MM.1S (cell line): ENCODE results near the gene FIBCD1.
A peak's percentile ranks its signal among the peaks of the same experiment; 100 is the strongest.

Source experiments
- DNase-seq: peaks from one replicate; pipeline ENCODE4 v3.0.0-alpha.2; 2015
- H2AFZ ChIP-seq: fragments of 300-600 bp; sonication (generic); 2 replicates; pipeline ENCODE4 v1.6.0; 2016; ENCODE audit warnings: antibody characterized with exemption, low read length
- H3F3A ChIP-seq: fragments of 300-600 bp; sonication (generic); 2 replicates; pipeline ENCODE4 v1.6.1; 2016; ENCODE audit warnings: mild to moderate bottlenecking, antibody characterized with exemption, low read length, moderate library complexity, mixed read lengths; ENCODE audit not compliant: insufficient read depth
- H3K27ac ChIP-seq: fragments of 300-600 bp; sonication (generic); 2 replicates; pipeline ENCODE4 v1.5.1; 2016; ENCODE audit warnings: mild to moderate bottlenecking, low read length
- H3K27me3 ChIP-seq: fragments of 300-600 bp; sonication (generic); replicated peaks from 2 replicates; pipeline ENCODE4 v1.6.0; 2016; ENCODE audit warnings: low read length; ENCODE audit not compliant: insufficient read depth
- H3K36me3 ChIP-seq: fragments of 300-600 bp; sonication (generic); replicated peaks from 2 replicates; pipeline ENCODE4 v1.6.1; 2016; ENCODE audit warnings: mild to moderate bottlenecking, low read length, mixed read lengths; ENCODE audit not compliant: insufficient read depth
- H3K4me1 ChIP-seq: fragments of 300-600 bp; sonication (generic); 2 replicates; pipeline ENCODE4 v1.6.1; 2016; ENCODE audit warnings: low read length, mixed read lengths
- H3K4me2 ChIP-seq: fragments of 300-600 bp; sonication (generic); 2 replicates; pipeline ENCODE4 v1.6.0; 2016; ENCODE audit warnings: low read depth, low read length
- H3K4me3 ChIP-seq: fragments of 300-600 bp; sonication (generic); 2 replicates; pipeline ENCODE4 v1.5.1; 2016; ENCODE audit warnings: low read length, mixed read lengths
- H3K79me2 ChIP-seq: fragments of 300-600 bp; sonication (generic); 2 replicates; pipeline ENCODE4 v1.6.1; 2016; ENCODE audit warnings: mixed run types, low read length, mixed read lengths
- H3K9ac ChIP-seq: fragments of 300-600 bp; sonication (generic); 2 replicates; pipeline ENCODE4 v1.6.1; 2016; ENCODE audit warnings: low read length, mixed read lengths
- H3K9me2 ChIP-seq: fragments of 300-600 bp; sonication (generic); replicated peaks from 2 replicates; pipeline ENCODE4 v1.6.1; 2016; ENCODE audit warnings: mild to moderate bottlenecking, low read length, mixed read lengths; ENCODE audit not compliant: insufficient read depth
- H3K9me3 ChIP-seq: fragments of 300-600 bp; sonication (generic); replicated peaks from 2 replicates; pipeline ENCODE4 v1.6.1; 2016; ENCODE audit warnings: mild to moderate bottlenecking, low read length, mixed read lengths; ENCODE audit not compliant: insufficient read depth
- H4K20me1 ChIP-seq: fragments of 300-600 bp; sonication (generic); 2 replicates; pipeline ENCODE4 v1.6.1; 2016; ENCODE audit warnings: mild to moderate bottlenecking, low read length, moderate library complexity, mixed read lengths; ENCODE audit not compliant: insufficient read depth
- EZH2 ChIP-seq: fragments of 300-600 bp; sonication (generic); optimal IDR thresholded peaks from 2 replicates; pipeline ENCODE3; 2017; ENCODE audit warnings: low read depth, mild to moderate bottlenecking, antibody characterized with exemption, low read length, mixed read lengths
- EZH2phosphoT487 ChIP-seq: fragments of 300-600 bp; sonication (generic); IDR thresholded peaks from 2 replicates; pipeline ENCODE4 v1.6.1; 2018; ENCODE audit warnings: antibody characterized with exemption, low read length
- TF ChIP-seq, protein P1 (sequence below): fragments of 300-600 bp; sonication (generic); IDR thresholded peaks from 2 replicates; pipeline ENCODE4 v1.5.1; 2016; ENCODE audit warnings: antibody characterized with exemption, low read length, mixed read lengths

The FIBCD1 gene

DNA sequence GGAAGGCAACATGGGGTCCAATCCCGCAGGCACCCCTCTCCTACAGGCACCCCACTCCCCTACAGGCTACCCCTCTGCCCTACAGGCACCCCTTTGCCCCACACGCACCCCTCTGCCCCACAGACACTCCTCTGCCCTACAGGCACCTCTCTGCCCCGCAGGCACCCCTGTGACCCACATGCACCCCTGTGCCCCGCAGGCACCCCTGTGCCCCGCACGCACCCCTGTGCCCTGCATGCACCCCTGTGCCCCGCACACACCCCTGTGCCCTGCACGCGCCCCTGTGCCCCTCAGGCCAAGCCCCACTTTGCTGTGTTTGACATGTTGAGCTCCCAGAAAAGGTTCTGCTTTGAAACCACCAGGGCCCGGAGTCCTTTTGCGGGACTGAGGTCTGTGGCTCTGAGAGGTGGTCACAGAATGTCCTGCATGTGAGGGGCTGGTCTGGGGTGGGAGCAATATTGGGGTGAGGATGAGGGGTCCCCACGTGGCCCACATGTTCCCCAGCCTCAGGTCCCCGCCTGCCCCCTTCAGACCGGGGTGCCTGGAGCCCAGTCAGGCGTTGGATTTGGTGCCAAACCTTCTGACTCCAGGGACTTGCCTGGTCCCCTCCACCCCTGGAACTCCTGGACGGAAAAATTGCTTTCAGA lies 41.8 kb downstream of the FIBCD1 start:
- no peaks in the 10 kb centered on the region for H3K36me3 ChIP-seq
- peaks cover 61% of the 10 kb centered on the region for H3K27me3 ChIP-seq
- no peak overlapping the region for H2AFZ ChIP-seq
- H3K4me1 ChIP-seq = no peaks in the 10 kb centered on the region
- no peaks in the 10 kb centered on the region for H3F3A ChIP-seq
- no peaks in the 10 kb centered on the region; the same call in 1 of the 2 replicates for H4K20me1 ChIP-seq
- no peaks in the 10 kb centered on the region for H3K79me2 ChIP-seq
- TF ChIP-seq, protein P1, sequence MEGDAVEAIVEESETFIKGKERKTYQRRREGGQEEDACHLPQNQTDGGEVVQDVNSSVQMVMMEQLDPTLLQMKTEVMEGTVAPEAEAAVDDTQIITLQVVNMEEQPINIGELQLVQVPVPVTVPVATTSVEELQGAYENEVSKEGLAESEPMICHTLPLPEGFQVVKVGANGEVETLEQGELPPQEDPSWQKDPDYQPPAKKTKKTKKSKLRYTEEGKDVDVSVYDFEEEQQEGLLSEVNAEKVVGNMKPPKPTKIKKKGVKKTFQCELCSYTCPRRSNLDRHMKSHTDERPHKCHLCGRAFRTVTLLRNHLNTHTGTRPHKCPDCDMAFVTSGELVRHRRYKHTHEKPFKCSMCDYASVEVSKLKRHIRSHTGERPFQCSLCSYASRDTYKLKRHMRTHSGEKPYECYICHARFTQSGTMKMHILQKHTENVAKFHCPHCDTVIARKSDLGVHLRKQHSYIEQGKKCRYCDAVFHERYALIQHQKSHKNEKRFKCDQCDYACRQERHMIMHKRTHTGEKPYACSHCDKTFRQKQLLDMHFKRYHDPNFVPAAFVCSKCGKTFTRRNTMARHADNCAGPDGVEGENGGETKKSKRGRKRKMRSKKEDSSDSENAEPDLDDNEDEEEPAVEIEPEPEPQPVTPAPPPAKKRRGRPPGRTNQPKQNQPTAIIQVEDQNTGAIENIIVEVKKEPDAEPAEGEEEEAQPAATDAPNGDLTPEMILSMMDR = no peak
- TF ChIP-seq EZH2 (no peak), EZH2phosphoT487 (no peak)
- no peak overlapping the region for H3K4me2 ChIP-seq
- no peak for DNase-seq
- no peak overlapping the region for H3K4me3 ChIP-seq
- no peaks in the 10 kb centered on the region for H3K9me3 ChIP-seq
- no peak overlapping the region for H3K9ac ChIP-seq
- H3K27ac ChIP-seq = no peak overlapping the region
- no peaks in the 10 kb centered on the region for H3K9me2 ChIP-seq

DNA sequence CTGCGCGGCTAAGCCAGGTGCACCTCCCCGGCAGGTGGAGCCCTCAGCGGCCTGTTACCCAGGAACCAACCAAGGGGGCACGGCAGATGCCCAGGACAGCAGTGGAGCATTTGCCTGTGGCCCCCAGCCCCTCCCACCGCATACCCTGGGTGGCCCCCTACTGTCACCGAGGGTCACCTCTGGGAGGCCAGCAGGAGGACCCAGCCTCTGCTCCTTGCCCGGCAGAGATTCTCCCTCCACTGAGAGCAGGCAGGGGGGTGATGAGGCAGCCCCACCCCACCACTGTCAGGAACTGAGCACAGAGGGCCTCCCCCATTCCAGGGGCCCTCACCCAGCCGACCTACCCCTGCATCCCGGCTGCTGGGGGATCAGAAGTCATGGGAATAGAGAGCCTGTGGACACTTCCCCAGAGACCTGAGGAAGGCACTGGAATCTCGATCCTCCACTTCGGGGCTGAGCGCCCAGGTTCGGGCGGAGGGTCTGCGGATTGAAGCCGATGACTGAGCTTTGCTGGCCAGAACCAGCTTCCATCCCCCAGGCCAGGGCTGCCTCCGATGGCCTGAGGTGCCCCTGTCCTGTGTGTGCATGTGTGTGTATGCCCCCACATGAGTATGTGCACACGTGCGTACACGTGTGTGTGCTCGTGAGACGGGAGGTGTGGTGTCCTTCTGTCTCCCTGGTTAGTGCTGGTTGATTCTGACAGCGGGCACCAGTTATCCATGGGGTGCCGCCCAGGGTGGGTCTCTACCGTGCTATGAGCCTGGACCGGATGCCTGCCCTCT lies 42.6 kb downstream of the FIBCD1 start, which contains the start of gene QRFP:
TSS of gene QRFP (minus strand) at position 580 of the 782 bp plus-strand sequence. CDS start 2,974 bp downstream, outside the sequence.
- Histone ChIP-seq H3K9ac (no peak within 1 kb of the TSS), H3K36me3 (no peaks in the 10 kb centered on the region), H3K4me3 (no peak within 1 kb of the TSS), H3K27ac (no peak within 1 kb of the TSS), H3K4me1 (no peaks in the 10 kb centered on the region), H3K79me2 (no peaks in the 10 kb centered on the region), H3K4me2 (no peak within 1 kb of the TSS), H3K27me3 (peaks cover 53% of the 10 kb centered on the region), H3K9me2 (no peaks in the 10 kb centered on the region), H4K20me1 (no peaks in the 10 kb centered on the region; the same call in 1 of the 2 replicates), H2AFZ (no peak within 1 kb of the TSS), H3F3A (no peaks in the 10 kb centered on the region), H3K9me3 (no peaks in the 10 kb centered on the region)
- TF ChIP-seq EZH2 = no peak
- TF ChIP-seq, protein P1 = 0 out of 2 replicates have a peak, but pooled peaks have one; percentile 9
- no peak for TF ChIP-seq EZH2phosphoT487
- no peak for DNase-seq

DNA sequence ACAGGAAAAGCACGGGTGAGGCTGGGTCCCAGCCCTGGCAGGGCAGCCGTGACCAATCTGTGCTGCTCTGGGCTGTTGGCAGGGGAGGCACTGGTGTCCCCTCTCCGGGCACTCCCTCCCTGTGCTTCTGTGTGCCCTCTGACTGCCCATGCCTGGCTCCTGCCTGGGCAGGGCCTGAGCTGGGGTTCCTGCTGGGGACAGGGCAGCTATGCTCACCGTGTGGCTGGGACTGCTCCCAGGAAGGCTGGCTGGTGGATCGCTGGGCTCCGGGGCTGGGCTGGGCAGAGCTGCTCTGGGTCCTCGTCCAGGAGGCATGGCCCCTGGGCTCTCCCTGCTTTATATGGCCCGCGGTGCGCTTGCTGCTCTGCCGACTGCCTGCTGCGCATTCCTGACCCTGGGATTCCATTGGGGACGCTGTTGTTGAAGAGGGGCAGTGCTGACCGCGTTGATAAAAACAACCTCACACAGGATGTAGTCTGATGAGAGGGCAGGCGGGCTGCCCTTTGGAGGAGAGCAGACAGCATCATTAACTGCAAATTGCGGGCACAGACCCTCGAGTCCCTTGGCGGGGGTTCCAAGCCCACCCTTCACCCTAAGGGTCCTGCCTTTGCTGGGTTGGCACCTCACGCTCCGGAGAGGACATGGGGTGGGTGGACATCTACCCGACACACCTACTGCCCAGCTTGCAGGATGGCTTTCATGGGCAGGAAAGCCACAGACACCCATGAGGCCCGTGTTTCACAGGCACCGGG lies 43.4 kb downstream of the FIBCD1 start:
- Histone ChIP-seq H3K4me2 (no peak overlapping the region), H3K9me3 (no peaks in the 10 kb centered on the region), H3K9me2 (no peaks in the 10 kb centered on the region), H3K4me3 (no peak overlapping the region), H3K27ac (no peak overlapping the region), H4K20me1 (no peaks in the 10 kb centered on the region; the same call in 1 of the 2 replicates), H3K9ac (no peak overlapping the region), H3K36me3 (no peaks in the 10 kb centered on the region), H3F3A (no peaks in the 10 kb centered on the region), H3K4me1 (no peaks in the 10 kb centered on the region), H3K27me3 (peaks cover 46% of the 10 kb centered on the region), H3K79me2 (no peaks in the 10 kb centered on the region), H2AFZ (no peak overlapping the region)
- no peak for TF ChIP-seq EZH2
- no peak for TF ChIP-seq EZH2phosphoT487
- TF ChIP-seq, protein P1 = no peak
- no peak for DNase-seq
